Neural progenitor cell (in vitro differentiated cells): ENCODE data around the gene SEMA5B.
A peak's percentile ranks its signal among the peaks of the same experiment; 100 is the strongest.

Source experiments
- EZH2 ChIP-seq: fragments of 200-600 bp; sonication (generic); IDR thresholded peaks from 2 replicates; pipeline ENCODE4 v1.6.1; 2017; ENCODE audit warnings: antibody characterized with exemption, mild to moderate bottlenecking, moderate library complexity
- TF ChIP-seq, protein P1 (sequence below): fragments of 200-600 bp; sonication (generic); IDR thresholded peaks from 2 replicates; pipeline ENCODE4 v1.5.1; 2017; ENCODE audit warnings: antibody characterized with exemption, mild to moderate bottlenecking

DNA sequence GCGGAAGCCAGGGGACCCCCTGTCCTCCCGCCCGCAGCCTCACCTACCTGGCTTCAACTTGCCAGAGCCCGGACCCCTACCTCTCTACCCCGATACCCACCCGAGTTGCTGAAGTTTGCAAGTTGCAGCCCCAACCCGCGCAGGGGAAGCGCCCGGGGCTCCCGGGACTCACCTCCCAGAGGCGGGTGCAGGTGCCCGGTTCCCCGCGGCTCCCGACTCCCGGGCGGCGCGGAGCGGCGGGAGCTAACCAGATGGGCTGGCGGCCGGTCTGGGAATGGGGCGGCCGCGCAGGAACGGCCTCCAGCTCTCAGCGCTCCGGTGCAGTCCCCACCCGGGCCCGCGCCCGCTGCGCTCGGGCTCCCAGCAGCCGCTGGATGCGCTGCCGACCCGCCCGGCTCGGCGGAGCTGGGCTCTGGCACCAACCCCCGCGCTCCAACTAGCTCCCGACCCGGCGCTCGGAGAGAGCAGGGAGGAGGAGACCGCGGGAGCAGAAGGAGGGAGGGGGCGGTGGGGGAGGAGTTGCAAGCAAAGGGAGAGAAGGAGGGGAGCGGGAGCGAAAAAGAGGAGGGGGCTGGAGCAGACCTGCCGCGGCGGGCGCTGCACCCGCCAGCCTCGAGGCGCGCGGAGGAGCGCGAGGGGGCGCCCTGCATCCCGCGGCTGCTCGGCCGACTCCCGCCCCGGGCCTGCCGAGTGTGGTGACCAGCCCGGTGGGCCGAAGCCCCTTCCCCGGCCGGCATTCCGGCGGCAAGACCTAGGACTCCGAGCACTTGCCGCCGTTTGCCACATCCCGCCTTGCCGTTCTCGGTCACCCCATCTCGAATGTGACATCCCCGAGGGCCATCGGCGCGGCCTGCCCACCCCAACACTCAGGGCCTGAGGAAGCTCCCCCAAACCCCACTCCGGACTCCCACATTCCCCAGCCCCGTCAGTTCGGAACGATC lies at the start of gene SEMA5B:
- peak; percentile 24 for TF ChIP-seq EZH2
- TF ChIP-seq, protein P1, sequence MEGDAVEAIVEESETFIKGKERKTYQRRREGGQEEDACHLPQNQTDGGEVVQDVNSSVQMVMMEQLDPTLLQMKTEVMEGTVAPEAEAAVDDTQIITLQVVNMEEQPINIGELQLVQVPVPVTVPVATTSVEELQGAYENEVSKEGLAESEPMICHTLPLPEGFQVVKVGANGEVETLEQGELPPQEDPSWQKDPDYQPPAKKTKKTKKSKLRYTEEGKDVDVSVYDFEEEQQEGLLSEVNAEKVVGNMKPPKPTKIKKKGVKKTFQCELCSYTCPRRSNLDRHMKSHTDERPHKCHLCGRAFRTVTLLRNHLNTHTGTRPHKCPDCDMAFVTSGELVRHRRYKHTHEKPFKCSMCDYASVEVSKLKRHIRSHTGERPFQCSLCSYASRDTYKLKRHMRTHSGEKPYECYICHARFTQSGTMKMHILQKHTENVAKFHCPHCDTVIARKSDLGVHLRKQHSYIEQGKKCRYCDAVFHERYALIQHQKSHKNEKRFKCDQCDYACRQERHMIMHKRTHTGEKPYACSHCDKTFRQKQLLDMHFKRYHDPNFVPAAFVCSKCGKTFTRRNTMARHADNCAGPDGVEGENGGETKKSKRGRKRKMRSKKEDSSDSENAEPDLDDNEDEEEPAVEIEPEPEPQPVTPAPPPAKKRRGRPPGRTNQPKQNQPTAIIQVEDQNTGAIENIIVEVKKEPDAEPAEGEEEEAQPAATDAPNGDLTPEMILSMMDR: peak; percentile 63
